ENCODE measurements around the gene TSC22D3. TPM values are rescaled to one million over a fixed set of nuclear protein-coding genes. Genes with fewer than 3 reads are reported as not detected.
"Not testable (repeated sequence)": the region's sequence is repeated elsewhere in the genome, so short reads cannot be mapped to it uniquely, and the experiment has no call there.

Gene TSC22D3
- total RNA-seq, result 100 to 1,000 TPM; 101 to 786 (median 475) TPM

DNA sequence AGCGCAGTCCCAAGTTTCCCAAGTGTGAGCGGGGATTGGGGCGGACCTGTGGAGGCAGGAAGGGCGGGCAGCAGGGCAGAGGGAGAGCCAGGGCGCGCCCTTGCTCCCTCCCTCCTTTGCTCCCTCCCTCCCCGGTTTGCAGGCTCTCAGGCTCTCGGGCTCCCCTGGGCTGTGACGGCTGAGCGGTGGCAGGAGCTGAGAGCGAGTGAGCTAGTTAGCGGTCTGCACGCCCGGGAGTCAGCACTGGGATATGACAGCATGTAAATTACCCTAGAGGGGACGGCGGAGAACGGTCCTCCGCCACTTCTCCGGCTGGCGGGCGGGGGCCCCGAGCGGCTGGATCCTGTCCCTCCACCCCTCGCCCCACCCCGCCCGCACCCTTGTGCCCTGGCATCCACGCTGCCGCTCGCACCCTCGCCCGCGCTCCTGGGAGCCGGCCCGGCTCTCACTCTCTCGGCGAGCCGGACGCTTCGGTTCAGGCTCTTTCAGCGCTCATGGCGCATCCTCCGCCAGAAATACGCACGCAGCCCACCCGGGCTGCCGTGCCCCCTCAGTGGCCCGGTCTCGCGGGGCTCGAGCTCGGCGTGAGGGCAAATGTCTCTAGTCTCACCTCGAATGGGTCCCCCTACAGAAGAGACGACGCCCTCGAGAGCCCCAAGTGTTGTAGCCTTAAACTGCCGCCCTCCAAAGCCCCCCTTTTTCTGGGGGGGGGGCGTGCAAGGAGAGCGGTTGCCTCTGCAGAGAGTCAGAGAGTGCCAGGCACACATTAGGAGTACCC is at the start of gene TSC22D3:
TSC22D3 (minus strand) TSS at position 54 of the 778 bp plus-strand sequence. CDS start 368 bp downstream, outside the sequence.
- H3K36me3 ChIP-seq, result no peaks in the 10 kb centered on the region
- H3K27ac ChIP-seq, result peak within 1 kb of the TSS; percentile 84 to 85
- H3K4me1 ChIP-seq, result no peaks in the 10 kb centered on the region
- intact Hi-C loops (cut with DNase I; ENCODE audit: low total_unique reads), result loop anchor here (5.0 kb wide), 2 partner anchors 59 to 104 kb away; no protein-coding TSS in a partner anchor
- TF ChIP-seq, protein P1, sequence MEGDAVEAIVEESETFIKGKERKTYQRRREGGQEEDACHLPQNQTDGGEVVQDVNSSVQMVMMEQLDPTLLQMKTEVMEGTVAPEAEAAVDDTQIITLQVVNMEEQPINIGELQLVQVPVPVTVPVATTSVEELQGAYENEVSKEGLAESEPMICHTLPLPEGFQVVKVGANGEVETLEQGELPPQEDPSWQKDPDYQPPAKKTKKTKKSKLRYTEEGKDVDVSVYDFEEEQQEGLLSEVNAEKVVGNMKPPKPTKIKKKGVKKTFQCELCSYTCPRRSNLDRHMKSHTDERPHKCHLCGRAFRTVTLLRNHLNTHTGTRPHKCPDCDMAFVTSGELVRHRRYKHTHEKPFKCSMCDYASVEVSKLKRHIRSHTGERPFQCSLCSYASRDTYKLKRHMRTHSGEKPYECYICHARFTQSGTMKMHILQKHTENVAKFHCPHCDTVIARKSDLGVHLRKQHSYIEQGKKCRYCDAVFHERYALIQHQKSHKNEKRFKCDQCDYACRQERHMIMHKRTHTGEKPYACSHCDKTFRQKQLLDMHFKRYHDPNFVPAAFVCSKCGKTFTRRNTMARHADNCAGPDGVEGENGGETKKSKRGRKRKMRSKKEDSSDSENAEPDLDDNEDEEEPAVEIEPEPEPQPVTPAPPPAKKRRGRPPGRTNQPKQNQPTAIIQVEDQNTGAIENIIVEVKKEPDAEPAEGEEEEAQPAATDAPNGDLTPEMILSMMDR (IDR thresholded peaks at IDR 0.05), result peak; percentile 6 to 32 (median 24)
- TF ChIP-seq POLR2A (IDR thresholded peaks at IDR 0.05), result peak; percentile 41 to 59
- peak; percentile 74 to 82 for DNase-seq
- no peaks in the 10 kb centered on the region for H3K27me3 ChIP-seq
- no peaks in the 10 kb centered on the region for H3K9me3 ChIP-seq
- H3K4me3 ChIP-seq, result peak within 1 kb of the TSS; percentile 57 to 59

DNA sequence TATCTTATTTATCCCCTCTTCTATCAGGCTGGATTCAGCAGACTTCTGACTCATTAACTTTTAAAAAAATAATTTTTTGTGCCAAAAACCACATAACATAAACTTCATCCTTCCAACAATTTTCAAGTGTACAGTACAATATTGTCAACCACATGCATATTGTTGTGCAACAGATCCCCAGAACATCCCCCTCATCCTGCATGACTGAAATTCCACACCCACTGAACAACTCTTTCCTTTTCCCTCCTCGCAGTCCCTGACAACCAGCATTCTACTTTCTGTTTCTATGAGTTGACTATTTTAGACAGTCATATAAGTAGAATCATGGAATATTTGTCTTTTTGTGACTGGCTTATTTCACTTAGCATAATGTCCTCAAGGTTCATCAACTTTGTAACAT is 47.9 kb upstream of the TSC22D3 start:
- Histone ChIP-seq H3K27ac (no peak overlapping the region), H3K4me1 (no peaks in the 10 kb centered on the region), H3K27me3 (no peaks in the 10 kb centered on the region), H3K36me3 (no peaks in the 10 kb centered on the region), H3K9me3 (no peaks in the 10 kb centered on the region), H3K4me3 (no peak overlapping the region)
- intact Hi-C loops (cut with DNase I; ENCODE audit: low total_unique reads), result no loop called here
- DNase-seq, result no peak
- TF ChIP-seq, protein P1 (IDR thresholded peaks at IDR 0.05), result no peak
- TF ChIP-seq POLR2A (IDR thresholded peaks at IDR 0.05), result no peak

DNA sequence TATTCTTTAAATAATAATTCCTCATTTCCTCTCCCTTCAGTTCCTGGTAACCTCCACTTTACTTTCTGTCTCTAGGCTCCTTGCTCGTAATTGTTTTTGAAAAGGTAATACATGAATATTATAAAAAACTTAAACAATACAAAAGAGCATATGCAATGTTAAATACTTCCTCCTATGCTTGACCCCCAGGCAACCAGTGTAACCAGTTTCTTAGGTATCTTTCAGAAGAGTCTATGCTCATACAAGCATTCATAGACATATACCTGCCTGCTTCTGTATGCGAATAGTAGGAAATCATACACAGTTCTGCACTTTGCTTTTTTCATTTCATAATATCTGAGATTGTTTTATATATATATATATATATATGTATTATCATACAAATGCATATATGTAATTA is 47.5 kb upstream of the TSC22D3 start:
- Histone ChIP-seq H3K4me3 (no peak overlapping the region), H3K27ac (no peak overlapping the region), H3K9me3 (no peaks in the 10 kb centered on the region), H3K36me3 (no peaks in the 10 kb centered on the region), H3K27me3 (no peaks in the 10 kb centered on the region), H3K4me1 (no peaks in the 10 kb centered on the region)
- TF ChIP-seq POLR2A (IDR thresholded peaks at IDR 0.05), result no peak
- TF ChIP-seq, protein P1 (IDR thresholded peaks at IDR 0.05), result no peak
- DNase-seq, result no peak
- intact Hi-C loops (cut with DNase I; ENCODE audit: low total_unique reads), result no loop called here

DNA sequence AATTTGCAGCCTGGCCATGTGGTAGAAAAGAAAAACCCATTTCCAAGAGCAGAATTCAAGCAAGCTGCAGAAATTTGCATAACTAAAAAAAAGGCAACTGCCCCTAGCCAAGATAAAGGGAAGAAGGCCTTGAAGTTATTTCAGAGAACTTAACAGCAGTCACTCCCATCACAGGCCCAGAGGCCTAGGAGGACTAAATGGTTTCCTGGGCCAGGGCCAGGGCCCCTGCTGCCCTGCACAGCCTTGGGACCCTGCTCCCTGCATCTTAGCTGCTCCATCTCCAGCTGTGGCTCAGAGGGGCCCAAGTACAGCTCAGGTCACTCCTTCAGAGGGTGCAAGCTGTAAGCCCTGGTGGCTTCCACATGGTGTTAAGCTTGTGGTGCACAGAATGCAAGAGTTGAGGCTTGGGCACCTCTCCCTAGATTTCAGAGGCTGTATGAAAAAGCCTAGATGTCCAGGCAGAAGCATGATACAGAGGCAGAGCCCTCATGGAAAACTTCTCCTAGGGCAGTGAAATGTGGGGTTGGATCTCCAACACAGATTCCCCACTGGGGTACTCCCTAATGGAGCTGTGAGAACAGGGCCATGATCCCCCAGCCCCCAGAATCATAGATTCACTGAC is 43.4 kb upstream of the TSC22D3 start:
- Histone ChIP-seq H3K4me3 (no peak overlapping the region), H3K36me3 (no peaks in the 10 kb centered on the region), H3K27me3 (no peaks in the 10 kb centered on the region), H3K9me3 (no peaks in the 10 kb centered on the region), H3K4me1 (no peaks in the 10 kb centered on the region), H3K27ac (no peak overlapping the region)
- no peak for DNase-seq
- TF ChIP-seq, protein P1 (IDR thresholded peaks at IDR 0.05), result no peak
- no peak for TF ChIP-seq POLR2A (IDR thresholded peaks at IDR 0.05)
- intact Hi-C loops (cut with DNase I; ENCODE audit: low total_unique reads), result no loop called here

DNA sequence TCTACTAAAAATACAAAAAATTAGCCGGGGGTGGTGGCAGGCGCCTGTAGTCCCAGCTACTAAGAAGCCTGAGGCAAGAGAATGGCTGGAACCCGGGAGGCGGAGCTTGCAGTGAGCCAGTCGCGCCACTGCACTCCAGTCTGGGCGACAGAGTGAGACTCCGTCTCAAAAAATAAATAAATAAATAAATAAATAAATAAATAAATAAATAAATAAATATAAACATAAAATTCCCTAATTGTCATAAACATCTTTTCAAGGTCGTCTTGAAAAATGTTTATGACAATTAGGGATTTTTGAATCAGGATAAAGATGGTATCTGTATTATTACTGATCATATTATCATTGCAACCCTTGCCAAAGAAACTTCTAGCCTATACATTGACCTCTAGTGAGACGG is 34.5 kb upstream of the TSC22D3 start:
- H3K36me3 ChIP-seq; DNase-seq; intact Hi-C loops (cut with DNase I; ENCODE audit: low total_unique reads); H3K4me3 ChIP-seq; H3K4me1 ChIP-seq; H3K9me3 ChIP-seq; H3K27ac ChIP-seq; H3K27me3 ChIP-seq: not testable (repeated sequence)

Measured in uterus (tissue), 4 donors.